ENCODE results near the gene FGF4.
"Not testable (repeated sequence)": the region's sequence is repeated elsewhere in the genome, so short reads cannot be mapped to it uniquely, and the experiment has no call there.

The FGF4 gene

DNA sequence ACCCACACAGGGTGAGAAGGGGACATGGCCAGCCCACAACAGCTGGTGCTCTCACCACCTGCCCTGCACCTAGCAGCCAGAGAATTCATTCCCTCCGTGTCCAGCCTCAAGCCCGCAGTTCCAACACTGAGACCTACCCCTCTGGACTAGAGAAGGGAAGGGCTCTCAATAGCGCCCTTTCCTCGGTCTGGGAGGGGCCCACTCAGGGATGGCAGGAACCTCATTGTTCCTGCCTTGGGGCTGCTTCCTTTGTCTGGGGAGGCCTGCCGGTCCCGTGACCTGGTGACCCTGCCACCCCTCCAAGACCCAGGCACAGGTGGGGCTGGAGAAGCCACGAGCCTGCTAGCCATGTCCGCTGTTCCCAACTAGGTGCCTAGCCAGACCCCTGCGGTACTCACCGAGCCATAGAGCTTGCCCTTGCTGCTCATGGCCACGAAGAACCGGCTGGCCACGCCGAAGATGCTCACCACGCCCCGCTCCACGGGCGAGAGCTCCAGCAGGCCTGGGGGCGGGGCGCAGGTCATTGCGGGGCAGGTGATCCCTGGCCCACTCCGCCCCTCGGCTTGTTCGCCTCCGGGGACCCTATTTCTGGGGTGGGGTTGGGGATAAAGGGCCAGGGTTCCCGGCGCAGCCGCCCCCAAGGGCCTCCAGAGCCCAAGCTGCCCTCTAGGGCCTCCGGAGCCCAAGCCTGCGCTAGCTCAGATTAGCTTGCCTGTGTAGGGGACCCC, 1.4 kb downstream of the FGF4 start:
- no peak for DNase-seq (ENCODE audit: low spot score)

DNA sequence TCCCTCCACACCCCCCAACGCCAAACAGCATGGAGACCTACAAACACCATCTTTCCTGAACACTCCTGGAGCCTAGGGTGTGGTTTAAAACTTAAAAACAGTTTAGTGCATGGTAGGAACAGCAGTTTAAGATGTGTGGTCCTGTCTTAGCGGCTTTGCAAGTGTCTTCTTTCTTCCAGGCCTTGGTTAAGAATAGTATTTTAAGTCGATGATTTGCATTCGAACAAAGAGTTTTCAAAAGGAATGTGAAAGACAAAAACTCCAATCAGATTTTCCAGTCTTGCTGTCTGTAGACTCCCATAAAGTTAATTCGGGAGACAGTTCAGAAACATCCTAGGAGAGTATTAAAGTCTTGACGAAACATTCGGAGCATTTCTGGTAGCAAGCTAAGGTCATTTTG, 3.7 kb downstream of the FGF4 start:
- no peak for DNase-seq (ENCODE audit: low spot score)

DNA sequence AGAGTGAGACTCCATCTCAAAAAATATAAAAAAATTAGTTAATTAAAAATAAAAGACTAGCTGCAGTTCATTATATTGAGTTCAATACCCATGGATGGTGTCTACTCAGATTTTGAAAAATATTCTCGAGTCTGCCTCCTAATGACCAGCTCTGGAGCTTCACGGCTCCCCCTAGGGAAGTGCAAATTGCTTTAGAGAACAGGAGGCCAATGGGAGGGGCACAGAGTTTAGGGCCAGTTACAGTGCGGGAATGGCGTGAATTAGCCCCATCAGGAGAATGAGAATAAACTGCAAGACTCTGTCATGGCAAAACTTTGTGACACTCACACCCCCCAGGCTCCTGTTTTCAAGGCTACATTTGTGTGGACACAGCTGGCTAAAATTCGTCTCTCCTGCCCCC, 4.6 kb downstream of the FGF4 start:
- no peak for DNase-seq (ENCODE audit: low spot score)

DNA sequence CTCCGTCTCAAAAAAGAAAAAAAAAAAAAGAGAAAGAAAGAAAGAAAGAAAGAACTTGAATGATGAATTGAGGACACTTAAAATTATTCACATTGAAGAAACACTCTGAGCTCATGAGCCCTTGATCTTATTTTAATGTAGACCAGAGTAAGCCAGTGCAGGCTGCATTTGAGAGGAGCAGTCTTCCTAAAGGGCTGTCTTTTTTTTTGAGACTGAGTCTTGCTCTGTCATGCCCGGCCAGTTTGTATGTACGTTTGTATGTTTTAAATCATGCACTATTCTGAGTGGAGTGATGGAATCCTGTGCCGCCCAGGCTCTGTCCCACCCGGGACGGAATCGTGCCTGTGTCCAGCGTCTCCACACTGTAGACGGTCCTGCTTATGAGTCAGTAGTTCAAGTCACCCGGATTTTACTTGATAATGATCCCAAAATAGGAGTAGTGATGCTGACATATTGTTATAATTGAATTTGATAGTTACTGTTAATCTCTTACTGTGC, 9.6 kb downstream of the FGF4 start:
- no peak for DNase-seq (ENCODE audit: low spot score)

DNA sequence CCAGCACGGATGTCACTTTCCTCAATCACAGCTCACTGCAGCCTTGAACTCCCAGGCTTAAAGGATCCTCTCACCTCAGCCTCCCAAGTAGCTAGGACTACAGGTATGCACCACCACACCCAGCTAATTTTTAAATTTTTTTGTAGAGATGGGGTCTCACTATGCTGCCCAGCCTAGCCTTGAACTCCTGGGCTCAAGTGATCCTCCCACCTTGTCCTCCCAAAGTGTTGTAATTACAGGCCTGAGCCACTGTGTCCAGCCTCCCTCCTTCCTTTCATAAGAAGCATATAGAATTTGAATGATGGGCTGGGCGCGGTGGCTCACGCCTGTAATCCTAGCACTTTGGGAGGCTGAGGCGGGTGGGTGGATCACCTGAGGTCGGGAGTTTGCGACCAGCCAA, 10.2 kb downstream of the FGF4 start:
- DNase-seq (ENCODE audit: low spot score), result not testable (repeated sequence)

DNA sequence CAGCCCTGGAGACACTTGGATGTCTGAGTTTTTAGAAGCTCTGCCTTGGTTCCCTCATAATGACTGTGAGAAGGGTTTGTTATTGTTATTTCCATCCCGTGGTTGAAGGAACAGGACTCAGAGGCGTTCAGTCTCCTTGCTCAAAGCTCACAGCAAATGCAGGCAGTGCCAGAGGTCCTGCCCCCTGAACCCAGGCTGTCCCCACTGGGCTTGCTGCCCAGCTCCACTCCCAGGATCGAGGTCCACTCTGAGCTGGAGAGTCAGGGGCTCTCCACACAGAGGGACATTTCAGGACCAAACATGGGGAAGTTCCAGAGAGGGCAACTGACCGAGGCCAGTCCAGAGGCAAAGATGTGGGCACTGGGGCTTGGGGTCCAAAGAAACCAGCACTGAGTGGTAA, 14.8 kb downstream of the FGF4 start:
- DNase-seq (ENCODE audit: low spot score), result no peak

DNA sequence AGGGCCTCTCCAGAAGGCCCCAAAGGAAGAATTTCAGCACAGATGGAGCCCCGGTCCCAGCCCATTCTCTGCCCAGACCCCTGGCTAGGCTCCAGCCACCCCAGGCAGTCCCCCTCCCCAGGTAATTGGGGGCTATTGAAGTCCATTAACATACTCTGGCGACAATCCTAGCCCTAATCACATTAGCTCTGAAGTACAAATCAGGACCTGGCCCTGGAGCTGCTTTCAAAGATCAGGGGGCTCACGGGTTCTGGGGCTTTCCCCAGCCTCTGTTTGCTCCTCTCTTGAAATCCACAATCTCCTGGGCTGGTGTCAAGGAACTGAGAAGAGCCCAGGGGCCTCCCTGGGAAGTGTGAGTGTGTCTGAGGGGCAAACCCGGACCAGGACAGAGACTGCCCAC, 22.3 kb downstream of the FGF4 start:
- no peak for DNase-seq (ENCODE audit: low spot score)

DNA sequence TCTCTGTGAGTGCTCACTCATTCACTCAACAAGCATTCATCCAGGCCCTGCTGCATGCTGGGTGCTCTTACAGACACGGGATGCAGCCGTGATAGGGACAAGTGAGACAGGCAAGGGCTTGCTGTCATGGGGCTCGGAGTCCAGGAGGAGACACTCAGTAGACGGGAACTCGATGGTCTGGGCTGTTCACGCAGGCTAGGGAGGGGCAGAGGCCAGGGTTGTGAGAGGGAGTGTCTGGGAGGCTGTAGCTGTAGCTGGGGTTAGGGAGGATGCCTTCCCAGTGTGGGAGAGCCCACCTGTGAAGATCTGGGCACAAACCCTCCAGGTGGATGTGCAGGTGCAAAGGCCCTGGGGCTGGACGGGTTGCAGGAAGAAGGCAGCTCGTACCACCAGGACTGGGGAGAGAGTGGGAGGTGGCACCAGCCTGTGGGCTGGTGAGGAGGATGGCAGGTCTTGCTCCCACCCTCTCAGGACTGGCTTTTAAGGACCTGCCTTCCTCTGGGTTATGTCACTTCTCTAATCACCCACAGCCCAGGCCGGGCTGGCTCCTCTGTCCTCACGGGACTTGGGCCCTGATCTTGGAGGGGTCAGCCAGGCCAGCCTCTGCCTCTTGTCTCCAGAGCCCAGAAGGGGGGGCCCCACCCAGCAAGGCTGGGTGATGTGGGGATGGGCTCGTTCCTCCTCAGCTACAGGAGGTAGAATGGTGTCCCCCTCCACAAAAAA, 24.1 kb downstream of the FGF4 start:
- no peak for DNase-seq (ENCODE audit: low spot score)

DNA sequence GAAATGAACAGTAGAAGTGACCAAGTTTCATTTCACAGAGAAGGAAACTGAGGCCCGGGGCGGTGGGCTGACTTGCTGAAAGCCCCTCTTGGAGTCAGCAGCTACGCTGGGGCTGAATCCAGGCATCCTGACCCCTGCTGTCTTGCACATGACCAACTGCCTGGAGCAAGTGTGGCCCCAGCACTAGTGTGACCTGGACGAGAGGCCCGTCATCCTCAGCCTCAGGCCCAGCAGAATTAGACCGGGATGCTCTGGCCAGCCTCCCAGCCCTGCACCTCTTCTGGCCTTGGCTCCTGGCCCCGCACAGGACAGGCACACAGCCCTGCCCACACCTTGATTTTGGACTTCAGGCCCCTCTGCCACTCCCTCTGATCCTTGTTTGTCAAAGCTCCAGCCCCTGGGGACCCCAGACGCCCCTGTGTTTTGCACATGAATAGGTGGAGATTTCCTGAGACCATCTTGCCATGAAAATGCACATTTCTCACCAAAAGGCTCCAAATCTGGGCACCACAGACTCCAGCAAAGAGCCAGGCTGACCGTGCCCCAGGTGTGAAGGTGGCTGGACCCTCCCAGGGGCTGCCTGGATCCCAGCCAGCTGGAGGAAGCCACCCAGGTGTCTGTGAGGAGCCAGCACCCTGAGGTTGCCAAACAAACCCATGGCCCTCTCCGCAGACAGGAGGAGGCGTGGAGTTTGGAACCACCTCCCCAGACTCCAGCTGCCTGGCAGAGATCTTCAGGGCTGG, 24.9 kb downstream of the FGF4 start:
- no peak for DNase-seq (ENCODE audit: low spot score)

DNA sequence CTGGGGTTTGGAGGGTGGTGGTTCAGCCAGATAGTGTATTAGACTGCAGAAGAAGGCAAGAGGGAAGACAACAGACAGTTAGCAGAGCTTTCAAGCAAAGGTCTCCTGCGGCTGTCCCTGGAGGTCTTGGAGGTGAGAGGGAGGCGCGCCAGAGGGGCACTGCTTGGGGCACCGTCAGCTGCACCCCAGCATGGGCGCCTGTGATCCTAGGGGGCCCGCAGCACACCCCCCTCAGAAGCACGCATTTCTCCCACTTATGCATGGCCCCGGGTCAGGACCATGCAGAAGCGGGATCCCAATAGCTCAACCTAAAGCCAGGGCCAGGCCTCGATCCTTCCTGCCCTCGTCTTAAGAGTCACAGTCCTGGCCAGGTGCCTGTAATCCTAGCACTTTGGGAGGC, 26.5 kb downstream of the FGF4 start:
- DNase-seq (ENCODE audit: low spot score), result no peak

DNA sequence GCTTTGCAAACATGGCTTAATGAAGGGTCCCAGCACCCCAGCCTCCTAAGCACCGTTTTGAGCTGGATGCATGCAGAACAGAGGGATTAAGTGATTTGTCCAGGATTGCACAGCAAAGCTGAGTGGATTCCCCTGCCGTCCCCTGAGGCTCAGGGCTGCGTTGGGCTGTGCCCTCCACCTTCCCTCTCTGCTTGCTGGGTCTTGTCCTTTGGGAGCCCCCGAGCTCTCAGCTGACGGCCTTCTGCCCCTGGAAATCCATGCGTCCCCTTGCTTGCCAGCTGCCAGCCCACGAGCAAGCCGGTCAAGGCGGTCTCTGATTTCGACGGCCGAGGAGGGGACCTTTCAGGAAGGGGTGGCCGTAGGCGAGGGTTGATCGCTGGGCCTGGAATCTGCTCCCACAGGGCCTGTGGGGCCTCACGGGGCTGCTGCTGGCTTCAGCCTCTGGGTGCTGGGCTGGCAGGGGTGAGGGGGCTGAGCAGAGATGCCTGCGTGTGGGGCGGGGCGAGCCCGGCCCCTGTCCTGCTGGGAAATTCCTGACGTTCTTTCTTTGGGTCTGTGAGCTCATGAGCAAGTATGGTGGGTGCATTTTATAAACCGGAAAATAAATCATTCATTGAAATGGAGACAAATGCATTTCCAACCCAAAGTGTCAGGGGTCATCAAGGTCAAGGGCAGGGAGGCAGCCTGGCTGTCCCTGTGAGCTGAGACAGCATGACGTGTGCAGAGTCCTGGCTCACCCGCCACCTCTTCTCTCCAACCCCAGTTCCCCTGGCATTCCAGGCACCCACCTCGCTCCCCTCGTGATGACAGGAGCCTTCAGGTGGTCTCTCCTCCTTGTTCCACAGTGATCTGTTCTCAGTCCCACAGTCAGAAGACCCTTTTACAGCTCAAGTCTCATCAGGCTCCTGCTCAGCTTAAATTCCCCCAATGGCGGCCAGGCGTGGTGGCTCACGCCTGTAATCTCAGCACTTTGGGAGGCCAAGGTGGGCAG, 28.1 kb downstream of the FGF4 start:
- DNase-seq (ENCODE audit: low spot score), result no peak

DNA sequence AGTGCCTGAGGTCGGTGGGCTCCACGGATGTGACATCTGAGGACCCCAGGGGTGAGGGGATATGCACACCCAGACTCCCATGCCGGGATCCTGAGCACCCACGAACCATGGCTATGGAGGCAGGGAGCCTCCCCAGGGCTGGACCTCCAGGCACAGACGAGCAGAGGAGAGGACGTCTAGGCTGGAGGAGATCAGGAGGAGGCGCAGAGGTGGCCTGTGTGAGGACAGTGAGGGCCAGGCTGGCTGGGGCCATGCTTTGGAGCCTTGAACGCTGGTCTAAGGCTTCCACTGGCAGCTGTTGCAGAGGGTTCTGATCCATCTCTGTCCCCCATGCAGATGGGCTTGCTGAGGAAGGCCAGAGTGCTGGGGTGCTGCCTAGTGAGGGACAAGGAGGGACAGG, 29.0 kb downstream of the FGF4 start:
- no peak for DNase-seq (ENCODE audit: low spot score)

DNA sequence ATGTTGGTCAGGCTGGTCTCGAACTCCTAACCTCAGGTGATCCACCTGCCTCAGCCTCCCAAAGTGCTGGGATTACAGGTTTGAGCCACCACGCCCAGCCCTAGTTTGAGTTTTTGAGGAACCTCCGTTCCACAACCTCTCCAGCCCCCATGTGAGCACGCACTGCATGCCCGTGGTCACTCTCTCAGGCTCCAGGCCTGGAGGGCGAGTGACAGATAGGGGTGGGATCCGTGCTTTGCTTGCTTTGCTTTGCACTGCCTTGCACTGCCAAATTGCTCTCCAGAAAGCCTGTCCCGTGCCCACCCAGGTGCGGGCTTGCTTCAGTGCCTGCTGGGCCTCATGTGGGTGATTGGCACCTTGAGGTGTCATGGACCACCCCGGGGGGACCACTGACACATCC, 29.9 kb downstream of the FGF4 start:
- DNase-seq (ENCODE audit: low spot score), result no peak

DNA sequence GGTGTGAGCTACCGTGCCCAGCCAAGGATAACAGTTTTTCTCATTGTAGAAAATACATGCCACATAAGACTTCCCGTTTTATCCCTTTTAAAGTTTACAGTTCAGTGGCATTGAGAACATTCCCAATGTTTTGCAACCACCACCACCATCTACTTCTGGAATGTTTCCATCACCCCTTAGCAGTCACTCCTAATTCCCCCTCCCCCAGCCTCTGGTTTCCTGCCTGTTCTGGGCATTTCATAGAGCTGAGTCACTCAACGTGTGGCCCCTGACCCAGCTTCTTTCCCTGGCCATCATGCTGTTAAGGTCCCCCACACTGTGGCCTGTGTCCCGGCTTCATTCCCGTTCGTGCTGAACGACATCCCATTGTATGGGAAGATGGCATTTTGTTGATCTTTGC, 30.7 kb downstream of the FGF4 start:
- DNase-seq (ENCODE audit: low spot score), result no peak

DNA sequence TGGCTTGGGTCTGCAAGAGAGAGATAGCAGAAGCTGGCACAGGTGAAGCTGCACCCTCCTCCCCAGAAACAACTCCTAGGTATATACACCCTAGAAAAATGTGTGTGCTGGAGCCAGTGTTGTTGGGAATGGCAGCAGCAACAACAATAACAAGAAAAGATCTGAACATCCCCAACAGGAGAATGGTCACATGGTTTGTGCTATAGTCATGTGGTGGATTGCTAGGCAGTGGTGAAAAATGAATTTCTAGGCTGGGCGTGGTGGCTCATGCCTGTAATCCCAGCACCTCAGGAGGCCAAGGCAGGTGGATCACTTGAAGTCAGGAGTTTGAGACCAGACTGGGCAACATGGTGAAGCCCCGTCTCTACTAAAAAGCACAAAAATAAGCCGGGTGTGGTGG, 40.3 kb downstream of the FGF4 start:
- no peak for DNase-seq (ENCODE audit: low spot score)

DNA sequence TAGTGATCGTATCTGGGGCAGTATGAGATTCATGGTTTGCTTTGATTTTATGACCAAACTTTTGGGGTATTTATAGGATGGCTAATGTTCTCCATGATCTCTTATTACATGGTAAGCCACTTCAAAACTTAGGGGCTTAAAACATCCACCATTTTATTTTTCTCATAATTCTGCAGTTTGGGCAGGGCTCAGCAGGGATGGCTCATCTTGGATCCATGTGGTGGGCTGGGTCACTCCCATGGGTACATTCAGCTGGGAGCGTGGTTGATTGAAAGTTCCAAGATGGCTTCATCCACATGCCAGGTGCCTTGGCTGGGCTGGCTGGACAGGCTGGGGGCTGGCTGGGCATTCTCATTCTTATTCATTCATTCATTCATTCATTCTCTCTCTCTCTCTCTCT, 40.8 kb downstream of the FGF4 start:
- no peak for DNase-seq (ENCODE audit: low spot score)

DNA sequence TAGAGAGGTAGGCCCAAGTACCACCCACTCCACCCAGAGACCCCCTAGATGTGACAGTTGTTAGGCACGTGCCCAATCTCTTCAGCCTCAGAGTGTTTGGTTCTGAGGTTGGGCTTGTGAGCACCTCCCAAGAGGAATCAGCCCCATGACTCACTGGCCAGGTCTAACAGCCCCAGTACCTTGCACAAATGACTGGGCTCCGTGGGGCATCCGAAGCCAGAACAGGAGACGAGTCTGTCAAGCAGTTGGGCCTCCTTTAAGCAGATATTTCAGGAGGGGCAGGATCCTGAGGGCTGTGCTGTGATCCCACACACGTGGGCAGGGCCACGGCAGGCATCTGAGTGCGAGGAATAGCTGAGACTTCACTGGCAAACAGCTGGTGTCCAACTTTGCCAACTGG, 42.2 kb downstream of the FGF4 start:
- DNase-seq (ENCODE audit: low spot score), result no peak

DNA sequence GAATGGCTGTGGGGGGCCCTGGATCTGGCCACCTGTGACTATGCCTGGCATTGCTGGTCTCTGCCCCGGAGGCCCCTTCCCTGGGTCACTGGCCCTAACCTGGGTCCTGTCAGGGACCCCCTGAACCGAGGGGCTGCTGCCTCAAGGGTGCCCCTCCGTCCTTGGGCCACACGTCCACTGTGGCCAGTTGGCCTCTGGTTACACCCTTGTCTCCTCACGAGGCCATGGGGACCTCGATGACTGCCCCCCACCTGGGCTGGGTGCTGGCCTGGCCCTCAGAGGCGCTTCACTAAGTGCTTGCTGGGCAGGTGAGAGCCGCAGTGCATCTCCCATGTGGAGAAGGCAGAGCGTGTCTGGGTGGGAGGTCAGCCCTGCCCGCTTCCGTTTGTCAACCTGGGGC, 44.0 kb downstream of the FGF4 start:
- no peak for DNase-seq (ENCODE audit: low spot score)

DNA sequence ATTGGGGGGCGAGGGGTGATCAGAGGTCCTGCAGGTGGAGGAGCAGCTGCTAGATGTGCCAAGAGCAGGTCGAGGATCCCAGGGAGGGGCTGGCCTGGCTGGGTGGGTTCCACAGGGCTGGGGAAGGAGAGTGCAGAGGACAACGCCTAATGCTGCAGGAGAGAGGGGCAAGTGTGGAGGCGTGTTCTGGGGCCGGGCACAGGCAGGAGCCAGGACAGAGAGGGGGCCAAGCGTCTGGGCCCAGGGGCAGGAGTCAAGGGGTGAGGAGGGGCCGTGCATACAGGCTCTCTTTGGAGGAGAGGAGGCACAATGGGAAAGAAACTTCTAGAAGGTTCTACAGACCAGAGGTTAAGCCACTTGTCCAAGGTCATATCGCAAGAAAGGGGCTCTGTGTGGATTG, 44.6 kb downstream of the FGF4 start:
- no peak for DNase-seq (ENCODE audit: low spot score)

DNA sequence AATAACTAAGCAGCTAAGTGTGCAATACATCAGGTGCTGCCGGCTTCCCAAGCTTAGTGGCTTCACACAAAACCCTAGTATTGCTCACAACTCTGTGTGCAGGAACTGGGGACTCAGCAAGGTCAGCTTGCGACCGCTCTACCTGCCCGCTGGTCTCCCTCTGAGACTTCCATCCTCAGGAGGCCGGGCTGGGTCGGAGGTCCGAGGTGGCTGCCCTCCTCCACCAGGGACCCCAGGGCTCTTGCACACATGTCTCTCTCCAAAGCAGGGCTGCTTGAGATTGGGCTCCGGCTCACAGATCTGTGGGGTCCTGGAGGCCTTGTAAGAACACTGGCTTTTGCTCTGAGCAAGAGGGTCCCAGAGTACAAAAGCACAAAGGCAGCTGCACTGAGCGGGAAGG, 45.9 kb downstream of the FGF4 start:
- no peak for DNase-seq (ENCODE audit: low spot score)

DNA sequence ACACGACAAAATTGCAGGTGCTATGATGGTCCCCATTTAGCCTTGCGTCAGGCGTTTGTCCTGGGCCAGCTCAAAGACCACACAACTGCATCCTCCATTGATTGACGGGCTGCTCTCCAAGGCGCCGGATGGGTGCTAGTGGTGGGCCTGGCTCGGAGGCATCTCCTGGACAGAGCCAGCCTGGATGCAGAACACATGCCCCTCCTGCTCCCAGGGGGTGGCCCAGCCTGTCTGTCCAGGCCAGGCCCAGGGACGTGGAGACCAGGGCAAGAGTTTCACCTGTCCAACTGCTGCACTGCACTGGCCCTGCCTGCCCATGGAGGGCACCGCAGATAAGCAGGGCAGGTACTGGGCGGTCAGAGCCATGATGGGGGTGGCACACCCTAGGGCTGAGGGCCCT, 47.9 kb downstream of the FGF4 start:
- DNase-seq (ENCODE audit: low spot score), result no peak

DNA sequence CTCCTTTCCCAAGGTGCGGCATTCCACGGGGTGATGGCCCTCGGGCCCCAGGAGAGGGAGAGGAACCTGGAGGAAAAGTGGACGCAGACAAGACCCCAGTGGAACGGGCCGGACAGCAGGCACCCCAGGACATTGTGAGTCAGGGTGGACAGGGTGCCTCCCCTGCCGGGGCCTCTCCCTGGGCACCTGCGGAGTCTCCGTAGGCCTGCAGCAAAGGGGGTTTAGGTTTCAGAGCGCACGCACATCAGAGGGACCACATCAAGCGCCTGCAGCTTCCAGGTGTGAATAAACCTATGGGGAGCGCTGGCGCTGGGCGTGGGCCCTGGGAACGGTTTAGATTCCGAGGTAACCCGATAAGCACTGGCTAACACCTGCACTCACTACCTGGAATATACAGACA, 48.7 kb downstream of the FGF4 start:
- DNase-seq (ENCODE audit: low spot score), result no peak

Data from COLO829 (cell line).